HG02970 (cell line): ENCODE results near the gene TIAM1.

ENCODE experiments used
- ATAC-seq: cut with Tn5 transposase; IDR thresholded peaks from one replicate; pipeline ENCODE4 v1.9.1; 2021; ENCODE audit warnings: mild to moderate bottlenecking, moderate library complexity, moderate number of reproducible peaks; ENCODE audit not compliant: unreplicated experiment, low FRiP score

Gene TIAM1

DNA sequence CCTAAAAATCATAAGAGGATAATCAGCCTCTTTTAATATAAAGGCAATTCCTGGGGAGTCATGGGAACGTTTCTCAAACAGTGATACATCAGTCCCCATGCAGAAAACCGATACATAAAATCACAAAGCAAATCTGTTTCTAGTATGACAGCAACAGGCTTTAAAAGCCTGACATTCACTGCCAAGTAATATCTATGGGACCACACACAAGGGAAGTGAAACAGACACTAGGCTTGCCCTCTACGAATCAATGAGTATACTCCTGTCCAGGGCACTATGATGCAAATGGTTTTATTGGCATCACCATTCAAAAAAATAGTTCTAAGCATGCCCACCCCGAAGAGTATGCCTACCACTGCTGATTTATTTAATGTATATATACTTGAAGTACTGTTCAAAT, 54.4 kb downstream of the TIAM1 start:
- no peak for ATAC-seq

DNA sequence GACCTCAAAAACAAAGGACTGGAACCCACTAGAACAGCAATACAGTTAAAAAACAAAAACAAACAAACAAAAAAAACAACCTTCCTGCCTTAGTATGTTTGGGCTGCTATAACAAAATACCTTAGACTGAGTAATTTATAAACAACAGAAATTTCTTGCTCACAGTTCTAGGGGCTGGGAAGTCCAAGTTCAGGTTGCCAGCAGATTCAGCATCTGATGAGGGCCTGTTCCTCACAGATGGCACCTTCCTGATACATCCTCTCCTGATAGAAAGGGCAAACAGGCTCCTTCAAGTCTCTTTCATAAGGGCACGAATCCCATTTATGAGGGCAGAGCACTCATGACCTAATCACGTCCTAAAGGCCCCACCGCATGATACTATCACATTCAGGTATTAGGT, 55.9 kb downstream of the TIAM1 start:
- ATAC-seq: no peak

DNA sequence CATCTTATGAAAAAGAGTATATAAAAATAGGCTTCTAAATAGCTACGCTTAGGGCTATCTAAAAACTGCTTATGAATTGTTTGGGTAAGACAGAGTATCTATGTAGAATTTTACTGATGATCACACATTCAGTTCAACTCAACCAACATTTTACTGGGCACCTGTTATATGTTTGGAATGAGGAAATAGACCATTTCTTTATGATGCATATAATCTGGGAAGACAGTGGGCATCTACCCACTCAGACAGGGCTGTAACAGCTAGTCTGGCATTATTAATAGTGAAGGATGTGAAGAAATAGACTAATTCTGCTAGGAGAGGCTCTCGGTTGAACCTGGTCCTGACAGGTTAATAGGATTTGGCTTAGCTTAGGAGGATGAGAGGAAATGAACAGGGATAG, 56.9 kb downstream of the TIAM1 start:
- ATAC-seq: no peak

DNA sequence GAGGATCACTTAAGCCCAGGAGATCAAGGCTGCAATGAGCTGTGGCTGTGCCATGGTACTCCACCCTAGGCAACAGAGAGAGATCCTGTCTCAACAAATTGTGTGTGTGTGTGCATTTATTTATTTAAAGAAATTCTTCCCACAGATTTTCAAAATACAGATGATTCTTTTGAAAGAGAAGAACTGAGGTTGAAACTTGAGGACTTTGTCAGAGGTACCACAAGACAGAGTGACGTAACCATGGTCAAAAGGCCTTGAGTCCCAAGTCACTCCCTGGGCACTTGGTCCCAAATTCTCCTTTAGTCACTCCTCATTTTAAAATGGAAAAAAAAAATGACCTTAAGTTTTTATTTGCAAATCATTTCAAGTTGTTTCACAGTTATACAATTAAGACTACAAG, 57.4 kb downstream of the TIAM1 start:
- ATAC-seq: no peak

DNA sequence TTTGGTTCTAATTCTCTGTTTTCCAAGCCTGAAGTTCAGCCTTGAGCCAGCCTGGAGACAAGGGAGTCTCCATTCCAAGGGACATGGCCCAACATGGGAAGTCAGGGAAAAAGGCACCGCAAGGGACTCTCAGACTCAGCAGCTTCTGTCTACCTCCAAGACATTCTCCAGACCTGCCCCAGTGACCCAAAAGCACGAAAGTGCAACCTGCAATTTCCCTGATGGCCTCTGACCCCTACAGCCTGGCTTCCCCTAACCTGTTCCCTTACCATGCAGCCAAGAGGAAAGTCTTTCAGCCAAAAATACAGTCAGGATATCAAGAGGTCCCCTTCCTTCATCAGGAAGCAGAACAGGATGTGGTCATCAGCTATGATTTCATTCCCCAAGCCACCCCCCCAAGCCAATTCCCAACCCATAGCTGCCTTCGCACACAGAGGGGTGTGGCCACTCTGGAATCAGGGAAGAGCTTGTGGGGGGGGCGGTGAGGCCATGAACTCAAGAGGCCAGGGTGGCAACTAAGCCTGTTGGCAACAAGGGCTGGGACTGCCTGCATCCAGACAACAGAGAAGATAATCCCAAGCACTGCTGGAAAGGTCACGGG, 59.2 kb downstream of the TIAM1 start:
- no peak for ATAC-seq

DNA sequence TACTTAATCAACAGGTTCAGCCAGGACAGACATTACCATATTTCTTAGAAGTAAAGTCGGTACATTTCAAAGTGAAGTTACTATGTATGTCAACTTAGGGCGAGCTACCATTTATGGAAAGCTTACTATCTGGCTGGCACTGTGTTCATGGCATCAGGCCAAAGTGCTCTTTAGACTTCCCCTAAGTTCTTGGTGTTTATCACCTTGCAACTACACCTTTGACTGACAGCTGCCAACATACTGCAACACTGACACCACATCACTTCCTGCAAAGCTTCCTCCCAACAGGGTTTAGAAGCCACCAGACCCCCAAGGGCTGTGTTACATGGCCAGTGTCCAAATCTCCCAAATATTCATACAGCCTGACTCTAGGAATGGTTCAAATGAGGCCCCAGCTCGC, 61.0 kb downstream of the TIAM1 start:
- ATAC-seq: no peak

DNA sequence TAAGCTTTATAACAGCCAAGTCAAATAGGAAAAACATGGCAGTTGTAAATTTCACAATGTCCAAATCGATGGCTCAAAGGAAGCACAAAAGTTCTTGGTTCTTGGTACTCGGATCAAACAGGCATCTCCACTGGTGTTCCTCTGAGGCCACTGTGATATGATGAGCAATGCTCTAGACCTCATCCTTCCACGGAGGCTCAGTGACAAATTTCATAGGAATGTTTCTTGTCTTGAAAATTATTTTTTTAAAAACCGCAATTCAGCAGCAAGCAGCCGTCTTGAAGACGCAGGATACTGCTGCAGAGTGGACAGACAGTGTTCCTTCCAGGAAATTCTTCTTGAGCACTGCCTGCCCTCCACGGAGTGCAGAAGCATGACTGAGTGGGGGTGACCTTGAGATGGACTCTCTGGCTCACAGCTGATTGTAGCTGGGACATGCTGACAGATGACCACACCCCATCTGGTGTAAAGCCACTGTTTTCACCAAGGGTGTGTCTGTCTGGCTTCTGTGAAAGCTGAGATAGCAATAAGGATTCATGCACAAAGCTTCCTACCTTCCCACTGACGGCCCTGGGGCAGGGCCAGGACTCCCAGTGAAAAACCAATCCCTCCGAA, 61.9 kb downstream of the TIAM1 start:
- ATAC-seq: no peak

DNA sequence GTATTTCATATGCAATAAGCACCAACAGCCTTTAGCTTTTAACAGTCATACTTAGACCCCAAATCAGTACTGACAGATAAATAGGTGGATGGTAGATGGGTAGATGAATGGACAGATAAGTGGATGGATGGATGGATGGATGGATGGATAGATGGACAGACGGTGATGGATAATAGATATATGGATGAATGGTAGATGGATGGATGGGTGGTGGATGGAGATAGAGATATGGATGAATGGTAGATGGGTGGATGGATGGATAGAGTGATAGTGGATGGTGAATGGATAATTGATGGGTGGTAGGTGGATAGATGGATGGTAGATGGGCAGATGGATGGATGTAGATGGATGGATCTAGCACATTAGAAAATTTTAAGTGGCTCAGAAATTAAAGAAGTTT, 62.5 kb downstream of the TIAM1 start:
- no peak for ATAC-seq

DNA sequence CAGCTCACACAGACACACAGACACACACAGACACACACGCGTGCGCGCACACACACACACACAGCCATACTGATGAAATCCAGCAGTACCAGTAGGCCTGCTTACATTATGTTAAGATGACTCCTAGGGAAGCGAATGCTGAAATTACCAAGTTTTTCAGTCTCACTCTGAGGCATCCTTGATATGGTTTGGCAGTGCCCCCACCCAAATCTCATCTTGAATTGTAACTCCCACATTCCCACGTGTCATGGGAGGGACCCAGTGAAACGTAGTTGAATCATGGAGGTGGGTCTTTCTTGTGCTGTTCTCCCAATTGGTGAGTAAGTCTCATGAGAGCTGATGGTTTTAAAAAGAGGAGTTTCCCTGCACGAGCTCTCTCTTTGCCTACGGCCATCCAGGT, 64.1 kb downstream of the TIAM1 start:
- no peak for ATAC-seq

DNA sequence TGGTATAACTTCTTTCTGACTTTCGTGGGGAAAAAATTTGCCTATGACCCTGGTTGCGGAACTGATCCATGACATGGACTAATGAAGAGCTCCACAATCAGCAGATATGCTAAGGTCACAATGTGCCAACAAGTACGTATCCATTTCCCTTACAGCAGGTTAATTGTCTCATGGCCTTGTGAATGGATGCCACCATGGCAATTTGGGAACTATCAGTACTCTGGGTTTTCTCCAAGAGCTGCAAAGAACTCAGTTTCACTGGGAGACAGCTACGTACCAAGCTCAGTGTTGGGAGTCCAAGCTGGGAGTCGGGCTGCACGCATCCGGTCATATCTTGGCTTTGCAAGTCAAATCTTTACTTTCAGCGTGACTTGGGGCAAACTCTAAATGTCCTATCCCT, 64.8 kb downstream of the TIAM1 start:
- no peak for ATAC-seq

DNA sequence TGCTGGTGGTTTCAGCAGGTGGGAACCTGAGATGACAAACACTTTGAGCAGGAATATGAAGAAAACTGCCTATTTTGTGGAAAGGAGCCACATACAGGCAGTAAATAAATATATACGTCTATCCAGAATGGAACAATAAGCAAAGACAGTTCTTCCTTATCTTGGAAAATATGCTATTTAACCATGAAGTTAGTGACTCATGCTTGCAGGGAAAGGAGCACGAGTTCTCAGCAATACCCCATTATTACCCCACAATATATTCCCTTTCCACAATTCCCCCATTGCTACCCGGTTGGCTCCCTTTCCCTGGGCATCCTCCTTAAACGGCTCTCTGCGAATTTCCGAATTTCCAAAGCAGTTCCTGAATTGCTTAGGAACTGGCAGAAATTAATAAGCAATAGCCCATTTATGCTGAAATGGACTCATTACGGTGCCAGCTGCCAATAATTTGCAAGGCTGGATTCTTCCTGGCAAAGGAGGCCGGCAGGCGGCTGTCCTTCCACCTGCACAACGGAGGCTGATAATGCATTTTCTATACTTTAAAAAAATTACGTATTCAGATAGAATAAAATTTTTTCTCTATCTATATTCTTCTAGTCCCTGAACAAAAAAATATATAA, 65.4 kb downstream of the TIAM1 start:
- no peak for ATAC-seq

DNA sequence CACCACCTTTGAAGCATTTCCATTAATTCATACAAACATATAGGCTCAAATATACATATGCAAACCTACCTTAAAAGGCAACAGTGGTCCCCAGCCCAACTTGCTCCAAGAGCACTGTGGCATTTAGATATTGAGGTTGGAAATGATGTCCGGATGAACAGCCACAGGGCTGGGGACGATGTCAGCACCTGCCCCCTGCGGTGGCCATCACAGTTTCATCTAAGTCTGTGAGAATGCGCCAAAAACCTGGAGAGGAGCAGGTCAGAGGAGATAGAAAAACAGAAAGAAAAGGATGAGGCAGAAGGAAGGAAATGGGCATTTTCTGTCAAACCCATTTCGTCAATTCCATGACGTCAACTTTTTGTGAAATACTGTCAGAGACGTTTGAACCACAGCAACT, 67.4 kb downstream of the TIAM1 start:
- no peak for ATAC-seq

DNA sequence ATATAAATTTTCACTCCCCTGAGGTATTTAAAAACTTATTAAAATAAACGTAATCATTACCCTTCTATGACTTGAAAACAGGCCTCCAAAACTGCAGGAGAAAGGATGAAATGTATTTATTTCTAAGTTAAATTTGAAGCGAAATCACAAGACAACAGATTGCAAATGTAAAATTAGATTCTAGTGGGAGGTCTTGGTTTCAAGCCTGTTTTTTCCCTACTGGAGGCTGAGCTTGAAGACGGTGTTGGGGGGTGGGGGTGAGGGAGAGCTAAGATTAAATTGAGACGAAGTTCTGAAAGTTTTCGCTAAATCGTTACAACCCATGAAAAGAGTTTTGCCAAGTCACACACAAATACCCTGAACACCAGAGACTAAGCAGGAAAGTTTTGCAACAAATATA, 68.2 kb downstream of the TIAM1 start:
- ATAC-seq: no peak

DNA sequence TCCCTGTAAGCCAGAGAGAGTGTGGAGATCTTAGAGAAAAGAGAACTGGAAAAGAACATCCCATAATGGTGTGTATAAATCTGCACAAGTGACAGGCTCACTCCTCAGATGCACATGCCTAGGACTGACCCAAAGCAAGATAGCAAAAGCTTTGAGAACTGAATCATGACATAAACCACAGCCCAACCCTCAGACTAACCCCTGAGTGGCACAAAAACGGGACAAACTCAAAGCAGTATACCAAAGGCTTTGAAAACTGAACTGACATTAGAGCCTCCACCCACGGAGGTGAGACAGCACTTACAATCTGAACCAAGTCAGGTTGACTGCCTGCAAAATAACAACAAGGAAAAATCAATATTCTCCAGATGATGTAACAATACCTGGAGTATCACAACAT, 70.8 kb downstream of the TIAM1 start:
- no peak for ATAC-seq

DNA sequence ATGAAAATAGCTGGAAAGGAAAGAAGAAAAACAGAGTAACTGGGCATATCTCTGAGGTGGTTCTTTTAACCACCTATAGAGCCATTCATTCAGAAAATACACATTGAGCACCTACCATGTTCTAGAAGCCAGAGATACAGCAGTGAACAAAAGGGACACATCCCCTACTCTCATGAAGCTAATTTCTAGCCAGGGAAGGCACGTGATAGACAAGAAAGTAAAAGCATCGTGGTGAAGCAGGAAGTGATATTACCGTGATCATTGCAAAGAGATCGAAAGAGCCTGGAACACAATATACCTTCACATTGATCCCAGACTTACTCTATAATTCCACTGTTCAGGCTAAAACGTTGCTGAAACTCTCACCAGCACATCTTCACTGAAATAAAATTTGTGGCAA, 76.0 kb downstream of the TIAM1 start:
- ATAC-seq: no peak

DNA sequence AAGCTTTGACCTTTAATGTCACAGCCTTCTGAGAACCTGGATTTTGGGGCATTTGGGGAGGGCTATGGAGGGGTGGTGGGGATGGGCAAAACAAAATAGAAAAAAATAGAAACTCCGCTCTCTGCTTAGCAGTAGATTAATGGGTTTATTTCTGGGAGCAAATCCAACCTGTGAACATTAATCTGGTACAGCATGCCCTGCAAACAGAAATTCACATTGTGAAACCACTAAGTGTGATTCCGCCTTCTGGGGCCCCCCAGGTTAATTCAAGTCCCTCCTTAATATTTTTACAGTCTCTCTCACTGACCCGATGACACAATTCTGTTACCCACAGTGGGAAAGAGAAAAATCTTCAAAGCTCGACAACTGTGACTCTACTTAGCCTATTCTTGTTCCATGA, 76.4 kb downstream of the TIAM1 start:
- ATAC-seq: no peak

DNA sequence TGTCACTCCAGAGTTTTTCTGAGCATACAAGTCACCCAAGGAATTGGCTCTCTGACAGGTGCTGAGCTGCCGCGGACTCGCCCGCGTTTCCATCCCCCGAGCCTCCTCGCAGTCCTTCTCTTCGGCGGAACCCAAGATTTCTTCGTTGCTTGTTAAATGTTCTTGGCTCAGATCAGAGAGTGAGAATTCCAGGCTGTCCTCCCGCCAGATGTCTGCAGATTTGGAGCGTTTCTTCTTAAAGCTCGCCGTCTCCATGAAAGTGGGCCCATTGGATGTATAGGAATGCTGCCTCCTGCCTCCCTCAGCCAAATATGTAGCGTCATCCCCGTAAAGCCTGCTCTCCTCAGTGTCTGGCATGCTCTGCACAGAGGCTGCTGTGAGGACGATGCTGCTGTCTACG, 77.8 kb downstream of the TIAM1 start:
- no peak for ATAC-seq

DNA sequence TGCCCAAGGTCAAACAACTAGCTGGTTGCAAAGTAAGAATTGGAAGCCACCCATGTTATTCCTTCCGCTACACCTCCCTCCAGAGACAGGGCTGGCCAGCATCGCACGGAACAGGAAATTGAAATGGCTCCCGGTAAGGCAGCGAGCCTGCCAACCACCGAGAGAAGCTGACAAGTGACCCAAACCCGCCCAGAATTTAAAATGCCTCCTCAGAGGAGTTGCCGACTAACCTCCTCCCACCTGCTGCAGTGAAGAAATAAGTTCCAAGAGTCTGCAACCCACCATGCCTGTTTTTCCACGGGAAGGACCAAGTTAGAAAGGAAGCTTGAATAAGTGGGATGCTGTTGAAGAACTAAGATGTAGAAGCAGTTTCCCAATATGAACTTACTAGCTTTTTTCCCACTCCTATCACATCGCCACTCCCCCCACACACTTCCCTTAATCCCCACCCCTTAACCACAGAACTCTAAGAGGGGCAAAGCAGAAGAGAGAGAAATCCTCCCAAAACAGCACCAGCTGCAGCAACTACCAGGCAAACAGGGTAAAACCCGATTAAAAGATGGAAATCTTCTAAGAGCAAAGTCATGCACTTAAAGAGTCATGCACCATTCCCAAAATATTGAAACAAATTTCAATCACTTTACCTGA, 78.6 kb downstream of the TIAM1 start:
- no peak for ATAC-seq

DNA sequence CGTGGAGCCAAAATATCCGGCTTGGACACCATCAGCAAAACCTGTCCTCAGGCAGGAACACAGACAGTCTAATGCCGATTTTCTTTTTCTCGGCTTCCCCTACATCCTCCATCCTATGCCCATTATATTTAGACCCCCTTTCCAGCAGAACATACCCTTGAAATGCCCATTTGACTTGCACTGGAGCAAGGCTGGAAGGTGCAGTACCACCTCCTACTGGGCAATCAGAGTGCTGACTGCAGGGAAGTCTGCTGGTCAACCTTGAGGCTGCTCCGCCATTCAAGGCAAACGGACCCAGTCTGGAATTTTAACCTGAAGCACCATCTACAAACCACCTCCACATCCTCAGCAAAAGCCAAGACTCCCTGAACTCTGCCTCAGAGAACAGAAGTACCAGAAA, 79.5 kb downstream of the TIAM1 start:
- ATAC-seq: no peak

DNA sequence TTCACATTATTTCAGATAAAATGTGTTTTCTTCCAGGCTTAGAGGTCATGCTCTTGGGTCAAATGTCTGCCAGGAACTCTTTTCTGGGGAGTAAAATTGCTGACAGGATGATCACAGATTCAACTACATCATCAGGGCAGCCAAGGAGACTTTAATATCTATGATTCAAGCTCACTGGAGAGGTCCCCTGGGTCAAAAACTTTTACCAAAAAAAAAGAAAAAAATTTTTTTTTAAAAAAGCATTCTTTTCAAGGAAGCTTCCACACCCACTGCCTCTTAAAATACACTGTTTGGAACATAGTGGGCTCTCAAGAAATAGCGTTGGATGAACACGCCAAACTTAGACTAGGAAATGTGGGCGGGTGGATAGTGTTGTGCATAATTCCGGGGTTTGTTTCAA, 81.3 kb downstream of the TIAM1 start:
- ATAC-seq: no peak

DNA sequence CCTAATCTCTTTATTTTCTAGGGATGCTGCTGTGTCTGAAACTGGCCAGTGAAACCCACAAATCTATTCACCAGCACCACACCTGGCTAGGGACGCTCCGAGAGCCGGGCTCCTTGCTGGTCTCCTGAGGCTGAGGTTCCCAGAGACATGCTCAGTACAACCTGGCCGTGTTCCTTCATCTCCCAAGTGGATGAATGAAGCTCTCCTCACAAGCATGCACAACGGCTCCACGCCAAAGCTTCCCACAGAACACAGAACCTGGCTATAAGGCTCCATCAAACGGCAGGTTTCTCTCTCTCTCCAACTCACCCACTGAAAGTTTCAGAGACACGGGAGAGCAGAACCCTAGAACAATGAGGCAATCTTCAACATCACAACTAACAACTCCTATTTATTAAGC, 82.3 kb downstream of the TIAM1 start:
- ATAC-seq: no peak

DNA sequence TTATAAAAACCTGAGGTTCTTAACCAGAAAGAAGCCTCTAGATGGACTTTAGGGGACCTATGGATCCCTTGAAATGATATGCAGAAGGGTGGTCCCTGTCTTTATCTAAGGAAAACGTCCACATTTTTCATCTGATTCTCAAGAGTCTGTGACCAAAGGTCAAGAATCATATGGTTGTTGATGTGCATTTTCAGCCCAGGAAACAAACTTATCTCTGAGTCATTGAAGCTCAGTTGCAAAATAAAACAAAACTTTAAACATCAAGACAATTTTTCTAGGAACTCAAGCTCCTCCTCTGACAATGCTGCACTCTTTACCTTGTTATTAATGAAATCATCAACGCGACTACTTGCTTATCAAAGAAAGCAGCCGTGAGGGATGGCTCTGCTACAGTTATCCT, 83.3 kb downstream of the TIAM1 start:
- no peak for ATAC-seq
